RPMI8226 (cell line): ENCODE data around the gene NOP10.
"Not testable (repeated sequence)": the region's sequence is repeated elsewhere in the genome, so short reads cannot be mapped to it uniquely, and the experiment has no call there.

Source experiments
- DNase-seq: peaks from one replicate; pipeline ENCODE4 v3.0.0-alpha.2; 2015

NOP10 gene

DNA sequence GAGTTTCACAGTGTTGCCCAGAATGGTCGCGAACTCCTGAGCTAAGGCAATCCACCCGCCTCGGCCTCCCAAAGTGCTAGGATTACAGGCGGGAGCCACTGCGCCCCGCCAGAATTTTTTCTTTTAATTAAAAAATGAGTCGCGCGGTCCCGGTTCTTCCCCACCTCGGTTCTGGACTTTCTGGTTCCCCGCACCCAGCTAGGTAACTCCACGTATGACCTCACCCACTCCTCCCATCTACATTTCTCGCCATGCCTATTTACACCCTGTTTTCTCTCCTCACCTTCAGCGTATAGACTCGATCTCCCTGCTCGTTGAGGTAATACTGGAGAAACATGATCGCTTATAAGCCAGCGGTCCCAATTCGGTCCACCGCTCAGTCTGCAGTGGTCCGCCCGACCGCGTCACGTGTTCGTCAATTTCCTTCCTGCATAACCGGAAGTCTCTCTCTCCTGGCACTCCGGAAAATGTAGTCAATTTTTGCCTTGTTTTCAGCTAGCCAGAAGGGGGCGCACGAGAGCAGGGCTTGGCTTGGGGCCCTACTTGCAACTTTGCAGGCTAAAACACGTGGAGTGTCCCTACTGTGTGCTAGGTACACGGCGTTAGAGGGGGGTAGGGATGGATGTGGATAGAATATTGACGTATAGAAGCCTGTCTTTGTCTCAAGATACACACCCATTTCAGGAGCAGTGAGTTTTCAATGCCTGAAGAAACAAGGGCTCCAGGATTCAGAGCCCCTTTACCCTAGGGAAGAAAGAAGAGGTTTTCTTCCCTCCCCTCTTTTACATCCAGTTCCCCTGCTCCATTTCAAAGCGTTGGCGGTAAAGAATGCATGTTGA is at the start of gene NOP10, which contains the start of gene NUTM1:
Gene NOP10, minus strand, starts transcription at position 400 of the 839 bp plus-strand sequence. Its CDS starts 63 bp downstream, at position 337.
Gene NUTM1, plus strand, starts transcription at position 579 of the 839 bp plus-strand sequence. CDS start 382 bp downstream, outside the sequence.
- DNase-seq = peak; percentile 85

DNA sequence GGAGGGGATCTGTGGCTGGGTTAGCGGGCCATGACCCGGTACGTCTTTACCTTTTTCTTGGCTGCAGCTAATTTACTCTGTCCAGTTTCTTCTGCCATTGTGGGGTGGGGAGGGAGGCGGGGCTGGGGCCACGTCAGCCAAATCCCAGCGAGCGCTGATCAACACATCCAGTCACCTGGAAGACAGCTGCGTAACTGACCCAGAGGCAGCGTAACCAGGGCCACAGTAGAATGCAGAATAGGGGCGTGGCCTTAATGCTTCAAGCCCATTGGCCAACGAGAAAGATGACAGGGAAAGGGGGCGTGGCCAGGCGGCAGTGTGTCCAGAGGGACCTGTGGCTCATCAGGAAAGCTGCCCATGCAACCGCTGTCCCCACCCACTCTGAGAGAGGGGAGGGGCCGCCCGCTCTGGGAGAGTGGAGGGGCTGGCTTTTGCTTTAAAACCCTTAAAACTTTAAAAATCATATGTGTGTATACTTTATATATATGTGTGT is 46.7 kb upstream of the NOP10 start:
- not testable (repeated sequence) for DNase-seq

DNA sequence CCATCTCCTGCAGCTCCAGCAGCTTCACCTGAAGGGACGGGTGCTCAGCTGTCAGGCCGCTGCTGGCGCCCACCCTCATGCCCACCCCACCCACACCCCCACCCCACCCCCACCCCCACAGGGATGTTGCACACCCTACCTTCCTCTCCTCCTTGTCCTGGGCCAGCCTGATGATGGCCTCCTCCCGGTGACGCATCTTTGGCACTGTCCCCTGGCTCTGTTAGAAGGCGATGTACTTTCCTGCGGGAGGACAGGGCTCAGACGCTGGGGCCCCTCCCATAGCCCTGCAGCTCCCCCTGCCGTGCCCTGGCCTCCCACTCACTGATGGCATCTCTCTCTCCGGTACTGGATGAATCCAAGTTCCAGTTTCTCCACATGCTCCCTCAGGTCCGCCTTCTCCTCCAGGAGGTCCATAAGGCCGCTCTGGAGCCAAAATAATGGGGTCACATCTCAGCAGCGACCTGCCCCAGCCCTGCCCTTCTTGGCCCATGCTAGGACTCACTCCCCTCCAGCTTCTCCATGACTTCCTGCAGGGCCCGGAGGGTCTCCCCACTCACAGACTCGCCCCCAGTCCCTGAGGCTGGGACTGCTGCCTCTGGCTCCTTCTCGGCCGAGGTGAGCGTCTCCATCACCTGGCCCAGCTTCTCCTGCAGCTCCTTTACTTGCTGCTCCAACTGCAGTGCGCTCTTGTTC is 39.0 kb upstream of the NOP10 start:
- DNase-seq = not testable (repeated sequence)

DNA sequence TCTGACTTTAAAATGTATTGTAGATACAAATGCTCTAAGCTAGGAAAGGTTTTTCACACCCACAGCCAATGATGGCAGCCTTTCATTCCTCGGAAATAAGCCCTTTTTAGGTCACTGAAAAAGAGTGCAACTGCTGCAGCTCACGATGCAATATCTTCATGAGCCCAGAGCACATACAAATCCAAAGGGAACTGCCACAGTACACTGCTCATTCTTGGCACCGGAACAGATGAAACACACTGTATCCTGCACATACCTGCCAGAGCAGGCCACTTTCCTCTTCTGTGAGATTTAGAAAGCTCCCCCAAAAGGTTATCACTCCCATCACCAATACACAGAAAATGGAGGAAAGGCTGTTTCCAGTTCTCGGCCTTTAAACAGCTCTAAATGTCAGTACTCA is 37.6 kb upstream of the NOP10 start:
- not testable (repeated sequence) for DNase-seq

DNA sequence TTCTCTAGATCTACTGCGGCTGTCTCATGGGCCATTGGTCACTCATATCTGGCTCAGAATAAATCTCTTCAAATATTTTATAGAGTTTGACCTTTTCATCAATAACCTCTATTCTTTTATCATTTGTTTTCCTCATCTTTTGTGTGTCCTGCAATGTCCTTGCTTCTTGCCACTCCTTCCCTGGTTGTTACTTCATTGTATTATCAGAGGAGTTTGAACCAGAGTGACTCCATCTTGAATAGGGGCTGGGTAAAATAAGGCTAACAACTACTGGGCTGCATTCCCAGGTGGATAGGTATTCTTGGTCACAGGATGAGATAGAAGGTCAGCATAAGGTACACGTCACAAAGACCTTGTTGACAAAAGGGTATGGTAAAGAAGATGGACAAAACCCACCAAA is 33.9 kb upstream of the NOP10 start:
- no peak for DNase-seq

DNA sequence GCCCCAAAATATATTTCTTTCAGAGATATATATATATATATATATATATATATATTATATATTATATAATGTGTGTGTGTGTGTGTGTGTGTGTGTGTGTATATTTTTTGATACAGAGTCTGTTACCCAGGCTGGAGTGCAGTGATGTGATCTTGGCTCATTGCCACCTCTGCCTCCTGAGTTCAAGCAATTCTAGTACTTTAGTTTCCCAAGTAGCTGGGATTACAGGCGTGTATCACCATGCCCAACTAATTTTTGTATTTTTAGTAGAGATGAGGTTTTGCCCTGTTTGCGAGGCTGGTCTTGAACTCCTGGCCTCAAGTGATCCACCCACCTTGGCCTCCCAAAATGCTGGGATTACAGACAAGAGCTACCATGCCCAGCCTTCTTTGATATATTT is 32.6 kb upstream of the NOP10 start:
- DNase-seq = not testable (repeated sequence)

DNA sequence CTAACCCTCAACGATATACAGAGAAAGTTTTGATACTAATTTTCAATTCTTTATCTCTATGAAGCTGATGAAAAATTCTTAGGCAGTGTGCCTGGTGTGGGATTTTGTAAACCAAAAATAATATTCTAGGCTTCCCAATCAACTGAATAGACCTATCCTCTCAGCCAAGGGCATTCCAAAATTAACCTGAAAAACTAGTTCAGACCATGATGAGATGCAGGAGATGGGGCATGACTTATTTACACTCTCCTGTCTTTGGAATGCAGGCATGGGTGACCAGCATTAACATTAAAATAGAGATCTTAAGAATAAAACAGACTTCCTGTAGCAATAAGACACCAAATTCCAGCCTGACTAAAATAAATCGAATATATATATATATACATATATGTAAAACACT is 31.9 kb upstream of the NOP10 start:
- DNase-seq = no peak

DNA sequence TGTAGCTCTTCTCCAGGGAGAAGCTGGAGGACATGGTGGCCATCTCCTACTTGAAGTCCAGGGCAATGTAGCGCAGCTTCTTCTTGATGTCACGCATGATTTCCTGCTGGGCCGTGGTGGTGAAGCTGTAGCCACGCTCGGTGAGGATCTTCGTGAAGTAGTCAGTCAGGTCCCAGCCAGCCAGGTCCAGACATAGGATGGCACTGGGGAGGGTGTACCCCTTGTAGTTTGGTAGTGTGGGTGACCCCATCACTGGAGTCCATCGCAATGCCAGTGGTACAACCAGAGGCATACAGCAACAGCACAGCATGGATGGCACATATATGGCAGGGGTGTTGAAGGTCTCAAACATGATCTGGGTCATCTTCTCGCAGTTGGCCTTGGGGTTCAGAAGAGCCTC is 31.0 kb upstream of the NOP10 start:
- DNase-seq = no peak

DNA sequence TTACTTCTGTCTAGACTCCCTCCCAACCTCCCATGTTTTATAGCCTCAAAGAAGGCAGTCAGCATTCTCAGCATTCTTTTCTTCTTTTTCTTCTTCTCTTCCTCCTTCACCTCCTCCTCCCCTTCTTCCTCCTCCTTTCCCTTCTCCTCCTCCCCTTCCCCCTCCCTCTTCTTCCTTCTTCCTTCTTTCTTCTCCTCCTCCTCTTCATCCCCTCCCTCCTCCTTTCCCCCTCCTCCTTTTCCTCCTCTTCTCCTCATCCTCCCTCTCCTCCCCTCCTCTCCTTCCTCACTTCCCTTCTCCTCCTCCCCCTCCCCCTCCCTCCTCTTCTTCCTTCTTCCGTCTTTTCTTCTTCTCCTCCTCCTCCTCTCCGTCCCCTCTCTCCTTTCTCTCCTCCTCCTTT is 27.7 kb upstream of the NOP10 start:
- DNase-seq = no peak

DNA sequence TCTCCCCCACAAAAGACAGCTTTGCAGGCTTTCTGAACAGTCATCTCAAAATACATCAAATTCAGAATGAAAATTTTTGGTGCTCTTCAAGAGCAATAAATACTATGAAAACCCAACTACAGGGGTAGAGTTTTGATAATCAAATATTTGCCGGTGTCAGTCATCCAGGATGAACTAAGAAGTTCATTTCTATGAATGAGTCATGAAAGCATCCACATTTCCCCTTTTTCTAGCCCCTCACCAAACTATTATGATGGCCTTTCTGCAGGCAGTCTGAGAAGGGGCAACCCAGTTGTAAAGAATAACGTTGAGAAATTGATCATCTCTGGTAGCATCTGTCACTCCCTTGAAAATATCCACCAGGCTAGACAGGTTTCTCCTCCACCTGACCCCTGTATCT is 27.2 kb upstream of the NOP10 start:
- no peak for DNase-seq

DNA sequence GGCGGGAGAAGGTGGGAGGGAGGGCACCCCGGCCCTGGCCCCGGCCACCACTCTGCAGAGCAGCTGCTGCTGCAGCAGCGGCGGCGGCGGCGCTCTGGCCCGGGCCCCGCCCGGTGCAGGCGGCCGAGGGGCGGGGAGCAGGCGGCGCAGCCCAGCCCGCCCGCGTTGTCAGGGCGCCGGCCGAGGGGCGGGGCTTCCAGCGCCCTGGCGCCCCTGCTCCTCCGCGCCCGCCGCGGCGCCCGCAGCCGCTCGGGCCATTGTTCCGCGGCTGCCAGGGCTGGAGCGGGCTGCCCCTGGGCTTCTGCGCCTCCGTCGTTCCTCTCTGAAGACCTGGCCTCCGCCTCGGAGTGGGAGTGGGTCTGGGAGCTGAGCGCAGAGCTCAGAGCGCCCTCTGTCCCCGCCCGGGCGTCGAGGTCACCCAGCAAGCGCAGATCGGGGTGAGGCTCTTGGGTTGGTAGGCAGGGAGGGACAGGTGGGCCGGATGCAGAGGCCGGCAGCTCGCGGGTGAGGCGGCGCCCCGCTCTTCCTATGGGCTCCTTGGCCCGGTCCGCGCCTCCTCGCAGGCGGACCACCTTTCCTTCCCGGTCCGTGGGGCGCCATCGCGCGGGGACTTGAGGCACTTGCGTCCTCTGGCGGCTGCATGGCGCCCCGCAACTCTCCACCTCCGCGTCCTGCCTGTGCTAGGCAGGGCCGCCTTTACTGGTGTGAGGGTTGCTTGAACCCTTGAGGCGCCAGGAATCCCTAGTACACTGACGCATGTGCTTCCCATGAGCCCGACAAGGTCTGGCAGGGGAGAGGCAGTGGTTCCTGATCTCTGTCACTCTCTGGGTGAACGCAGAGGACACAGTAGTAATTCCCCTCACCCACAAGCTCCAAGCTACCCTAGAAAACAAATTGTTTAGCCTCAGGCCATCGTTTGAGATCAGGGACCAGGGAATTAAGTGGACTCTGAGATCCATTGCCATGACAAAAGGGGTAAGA is 24.5 kb upstream of the NOP10 start, which contains the start of gene LPCAT4:
Gene LPCAT4, minus strand, starts transcription at position 96 of the 981 bp plus-strand sequence. CDS start 96 bp downstream, outside the sequence.
- peak; percentile 88 for DNase-seq

DNA sequence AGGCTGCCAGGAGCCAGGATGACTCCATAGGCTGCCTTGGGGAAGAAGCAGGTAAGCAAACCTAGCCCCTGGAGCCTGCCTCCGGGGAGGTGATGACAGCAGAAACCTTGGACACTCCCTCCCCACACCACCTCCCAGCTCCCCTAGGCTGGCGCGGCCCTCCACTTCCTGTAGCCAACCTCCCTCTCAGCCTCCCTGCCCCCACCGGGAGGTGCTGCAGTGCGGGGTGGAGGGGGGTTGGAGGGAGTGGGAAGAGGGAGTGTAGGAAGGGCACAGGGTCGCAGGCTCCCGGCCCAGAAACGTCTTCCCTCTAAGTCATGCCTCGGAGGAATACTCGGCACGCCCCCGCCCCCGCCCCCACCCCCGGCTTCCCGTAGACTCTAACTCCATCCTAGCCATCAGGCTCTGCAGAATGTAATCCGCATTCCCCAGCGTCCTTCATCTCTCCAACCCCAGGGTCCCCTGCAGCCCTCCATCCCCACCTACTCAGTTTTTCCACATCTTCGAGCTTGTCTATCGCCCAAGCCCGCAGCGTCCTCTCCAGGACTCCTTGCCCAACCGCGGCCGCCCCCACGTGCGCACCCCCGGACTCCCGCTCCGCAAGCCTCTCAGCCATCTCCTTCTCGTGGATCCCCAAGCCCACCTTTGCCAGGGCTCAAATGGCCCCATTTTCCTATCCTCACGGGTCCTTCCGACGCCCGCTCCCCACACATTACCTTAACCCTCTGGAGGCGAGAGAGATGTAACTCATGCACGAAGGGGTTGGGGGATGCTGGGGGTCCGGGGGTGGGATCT is 23.5 kb upstream of the NOP10 start:
- DNase-seq = peak; percentile 71

DNA sequence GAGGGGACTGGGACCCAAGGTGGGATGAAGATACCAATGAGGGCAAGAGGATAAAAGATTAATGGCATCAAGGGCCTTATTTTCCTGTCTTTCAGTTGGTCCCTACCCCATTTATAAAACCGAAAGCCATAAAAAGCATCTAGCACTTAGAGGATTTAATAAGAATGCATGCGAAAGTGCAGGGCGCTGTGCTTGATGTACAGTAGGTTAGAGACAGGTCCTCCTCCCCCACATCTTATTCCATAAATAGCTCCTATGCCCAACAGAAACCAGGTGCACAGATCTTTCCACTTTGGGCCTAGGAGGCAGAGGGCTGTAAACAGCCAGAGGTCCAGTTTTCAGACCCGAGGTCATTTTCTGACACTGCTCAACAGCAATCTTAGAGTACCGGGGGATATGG is 22.9 kb upstream of the NOP10 start:
- peak; percentile 40 for DNase-seq

DNA sequence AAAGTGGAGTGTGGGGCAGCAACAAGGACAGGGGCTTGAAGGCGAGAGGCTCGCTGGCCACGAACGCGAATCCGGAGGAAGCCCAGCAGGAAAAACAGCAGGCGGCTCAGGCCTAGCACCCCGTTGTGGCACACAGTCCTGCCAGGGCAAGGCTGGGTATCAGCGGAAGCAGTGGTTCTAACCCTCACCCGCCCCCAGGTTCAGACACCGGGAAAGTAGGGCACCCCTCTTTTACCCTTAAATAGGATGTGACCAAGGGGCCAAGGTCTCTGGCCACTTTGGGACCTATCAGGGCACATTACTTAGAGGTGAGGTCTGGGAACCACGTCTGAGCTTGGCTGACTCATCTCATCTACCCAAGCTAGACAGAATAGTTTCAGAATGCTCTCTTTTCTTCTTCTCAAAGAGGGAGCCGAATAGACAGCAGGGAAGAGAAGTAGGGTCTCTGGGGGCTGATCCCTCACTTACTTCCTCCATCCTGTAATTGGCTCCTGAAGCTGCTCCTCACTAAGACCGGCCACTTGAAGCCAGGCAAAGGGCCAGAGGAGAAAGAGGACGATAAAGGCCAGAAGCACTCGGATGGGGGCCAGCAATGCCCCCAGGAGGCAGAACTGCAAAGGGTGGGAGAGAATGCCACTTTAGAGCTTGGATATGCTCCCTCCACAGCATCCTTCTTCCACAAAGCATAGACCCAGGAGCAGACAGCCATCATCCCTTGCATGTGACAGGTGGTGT is 22.3 kb upstream of the NOP10 start:
- no peak for DNase-seq

DNA sequence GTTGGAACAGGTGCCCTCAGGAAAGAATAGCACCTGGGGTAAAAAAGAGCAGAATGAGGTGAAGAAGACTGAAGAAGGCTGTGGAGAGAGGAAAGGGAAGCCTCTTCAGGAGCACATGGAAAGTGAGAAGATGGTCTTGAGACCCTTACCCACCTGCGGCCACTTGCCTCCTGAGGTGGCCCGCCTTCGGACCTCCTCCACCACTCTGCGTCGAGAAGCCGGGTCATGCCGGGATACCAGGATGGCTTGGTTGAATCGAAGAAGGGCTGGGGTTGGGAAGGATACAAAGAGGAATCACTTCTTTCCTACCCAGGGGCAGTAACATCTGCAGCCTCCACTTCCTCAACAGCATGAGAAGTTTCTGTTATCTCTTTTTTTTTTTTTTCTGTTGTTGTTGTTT is 21.1 kb upstream of the NOP10 start:
- no peak for DNase-seq

DNA sequence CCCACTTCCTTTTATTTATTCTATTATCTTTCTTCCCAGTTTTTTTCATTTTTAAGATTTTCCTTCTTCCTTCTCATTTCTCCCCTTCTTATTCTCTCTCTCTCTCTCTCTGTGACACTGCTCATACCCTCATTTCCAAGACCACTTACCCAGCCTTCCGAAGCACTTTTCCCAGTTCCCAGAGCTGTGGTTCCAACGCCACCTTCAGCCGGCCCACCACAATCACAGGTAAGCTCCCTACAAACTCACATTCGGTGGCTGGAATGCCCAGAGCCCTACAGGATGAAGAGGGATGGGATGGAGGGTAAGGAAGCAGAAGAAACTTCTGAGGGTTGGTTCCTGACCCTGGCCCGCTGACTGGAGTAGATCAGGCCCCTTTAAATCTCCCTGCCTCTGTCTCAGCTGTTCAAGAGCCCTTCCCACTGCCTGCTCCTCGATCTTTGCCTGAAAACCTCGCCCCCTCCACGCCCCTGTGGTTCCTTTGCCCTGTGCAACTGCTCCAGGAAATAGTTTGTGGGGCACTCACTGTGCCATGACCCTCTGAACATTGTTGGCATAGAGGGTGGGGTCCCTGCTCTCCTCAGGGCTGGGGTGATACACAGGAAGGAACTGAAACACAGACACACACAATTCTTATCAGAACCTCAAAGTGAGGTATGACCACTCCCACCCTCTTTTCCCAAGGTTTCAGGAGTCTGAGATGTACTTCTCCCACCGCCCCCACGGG is 19.3 kb upstream of the NOP10 start:
- DNase-seq = no peak

DNA sequence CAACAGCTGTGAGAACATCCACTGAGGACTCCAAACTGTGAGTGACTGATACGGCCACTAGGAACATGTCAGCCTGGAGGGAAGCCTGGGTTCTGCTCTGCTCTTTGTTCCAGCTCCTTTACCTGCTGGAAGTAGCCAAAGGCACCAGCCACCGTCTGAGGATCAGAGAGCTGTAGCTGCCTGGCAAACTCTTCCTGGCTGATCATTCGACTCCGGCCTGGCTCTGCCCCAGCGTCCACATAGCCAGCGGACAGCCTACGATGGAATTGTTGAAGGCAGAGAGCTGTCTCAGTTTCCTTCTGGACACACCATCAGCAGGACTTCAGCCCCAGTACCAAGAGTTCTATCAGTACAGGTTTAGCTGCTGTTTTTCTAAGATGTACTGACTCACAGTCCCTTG is 18.3 kb upstream of the NOP10 start:
- DNase-seq = no peak

DNA sequence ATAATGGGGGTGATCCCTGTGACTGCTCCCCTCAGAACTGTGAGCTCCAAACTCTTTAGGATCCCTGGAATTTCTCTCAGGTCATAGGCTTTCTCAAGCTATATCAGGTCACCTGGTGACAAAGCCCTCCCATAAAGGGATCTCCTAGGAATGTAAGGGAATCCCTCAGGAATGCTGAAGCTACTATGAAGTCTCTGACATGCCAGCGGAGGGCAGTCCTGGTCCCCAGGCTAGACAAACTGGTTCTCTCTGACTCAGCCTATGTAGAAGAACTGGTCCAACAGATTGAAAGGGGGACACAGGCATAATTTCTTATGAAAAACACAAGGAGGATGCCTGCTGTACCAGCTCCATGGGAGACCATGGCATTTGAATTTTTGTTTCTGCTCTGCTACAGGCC is 17.4 kb upstream of the NOP10 start:
- no peak for DNase-seq

DNA sequence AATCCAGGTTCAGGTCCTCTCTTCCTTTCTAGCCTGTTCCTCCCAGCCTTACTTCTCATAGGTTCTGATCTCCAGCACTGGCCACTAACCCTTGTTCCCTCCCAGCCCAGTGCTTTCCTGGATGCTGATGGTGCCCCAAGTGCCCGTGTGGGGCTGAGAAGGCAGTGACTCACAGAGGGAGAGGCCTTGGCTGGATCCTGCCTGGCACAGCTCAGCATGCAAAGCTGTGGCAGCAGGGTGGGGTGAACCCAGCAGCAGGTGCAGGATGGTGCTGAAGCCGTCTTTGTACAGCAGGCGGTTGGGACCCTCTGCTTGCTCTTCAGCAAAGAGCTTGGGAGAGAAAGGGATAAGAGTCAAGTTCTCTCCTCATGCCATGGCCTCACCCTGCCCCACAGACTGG is 16.5 kb upstream of the NOP10 start:
- no peak for DNase-seq

DNA sequence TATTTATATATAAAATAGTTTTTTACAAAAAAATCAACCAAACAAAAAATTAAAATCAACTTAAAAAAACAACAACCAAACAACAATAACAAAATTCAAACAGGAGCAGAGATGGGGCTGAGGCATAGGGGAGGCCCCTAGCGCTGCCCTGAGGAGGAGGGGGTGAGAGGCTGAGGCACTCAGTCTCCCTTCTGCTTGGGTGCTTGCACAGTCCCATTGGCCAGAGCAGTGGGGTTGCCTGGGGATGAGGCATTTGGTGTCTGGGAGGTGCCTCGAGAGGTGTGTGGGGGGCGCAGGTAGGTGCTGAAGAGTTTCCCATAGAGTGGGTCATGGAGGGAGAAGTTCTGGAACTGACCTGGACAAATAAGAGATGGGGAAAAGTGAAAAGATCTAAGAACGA is 16.0 kb upstream of the NOP10 start:
- DNase-seq = no peak
